ENCODE results near the gene CDH16.
"Not testable (repeated sequence)": the region's sequence is repeated elsewhere in the genome, so short reads cannot be mapped to it uniquely, and the experiment has no call there.

Gene CDH16

GRCh38 chr16:66947302-66948065 is 28.8 kb upstream of the CDH16 start:
- DNase-seq (ENCODE audit: low spot score), result peak; percentile 75

GRCh38 chr16:66946974-66947301 is 28.3 kb upstream of the CDH16 start:
- no peak for DNase-seq (ENCODE audit: low spot score)

- DNase-seq (ENCODE audit: low spot score), result no peak
Observed at GRCh38 chr16:66946541-66946940, 27.9 kb upstream of the CDH16 start.

- no peak for DNase-seq (ENCODE audit: low spot score)
Observed at GRCh38 chr16:66945939-66946338, 27.3 kb upstream of the CDH16 start.

- not testable (repeated sequence) for DNase-seq (ENCODE audit: low spot score)
Observed at GRCh38 chr16:66944971-66945370, 26.3 kb upstream of the CDH16 start.

- DNase-seq (ENCODE audit: low spot score), result no peak
Observed at GRCh38 chr16:66944054-66944441, 25.4 kb upstream of the CDH16 start.

- DNase-seq (ENCODE audit: low spot score), result no peak
Observed at GRCh38 chr16:66943426-66944053, 24.9 kb upstream of the CDH16 start.

GRCh38 chr16:66942981-66943380 is 24.3 kb upstream of the CDH16 start:
- no peak for DNase-seq (ENCODE audit: low spot score)

- no peak for DNase-seq (ENCODE audit: low spot score)
Observed at GRCh38 chr16:66940236-66940635, 21.6 kb upstream of the CDH16 start.

GRCh38 chr16:66939366-66939765 is 20.7 kb upstream of the CDH16 start:
- no peak for DNase-seq (ENCODE audit: low spot score)

- no peak for DNase-seq (ENCODE audit: low spot score)
Observed at GRCh38 chr16:66937725-66938337, 19.1 kb upstream of the CDH16 start.

GRCh38 chr16:66936889-66937554 is 18.3 kb upstream of the CDH16 start:
- no peak for DNase-seq (ENCODE audit: low spot score)

- no peak for DNase-seq (ENCODE audit: low spot score)
Observed at GRCh38 chr16:66936462-66936861, 17.8 kb upstream of the CDH16 start.

- DNase-seq (ENCODE audit: low spot score), result no peak
Observed at GRCh38 chr16:66935314-66936011, 16.8 kb upstream of the CDH16 start, which contains the start of gene CES2. Gene CES2 (plus strand): TSS chr16:66935516. CDS start chr16:66935636, 120 bp downstream.

GRCh38 chr16:66934839-66935313 is 16.2 kb upstream of the CDH16 start:
- DNase-seq (ENCODE audit: low spot score), result not testable (repeated sequence)

- DNase-seq (ENCODE audit: low spot score), result peak; percentile 86
Observed at GRCh38 chr16:66934138-66934838, 15.6 kb upstream of the CDH16 start, which contains the start of gene CIAO2B. Gene CIAO2B (minus strand): TSS chr16:66934402. CDS start chr16:66934364, 38 bp downstream.

GRCh38 chr16:66933776-66934137 is 15.1 kb upstream of the CDH16 start:
- peak; percentile 22 for DNase-seq (ENCODE audit: low spot score)

- DNase-seq (ENCODE audit: low spot score), result no peak
Observed at GRCh38 chr16:66932076-66932475, 13.4 kb upstream of the CDH16 start.

GRCh38 chr16:66931665-66932064 is 13.0 kb upstream of the CDH16 start:
- DNase-seq (ENCODE audit: low spot score), result no peak

- DNase-seq (ENCODE audit: low spot score), result no peak
Observed at GRCh38 chr16:66930189-66930588, 11.5 kb upstream of the CDH16 start.

- DNase-seq (ENCODE audit: low spot score), result no peak
Observed at GRCh38 chr16:66928702-66929388, 10.2 kb upstream of the CDH16 start.

Data from putamen (tissue), 1 donor.